ENCODE results near the gene GALM.

Gene GALM

GRCh38 chr2:38620282-38620977 is 45.5 kb upstream of the GALM start:
- Histone ChIP-seq H3K27ac (ENCODE audit: low read depth, low read length) (no peak overlapping the region), H3K4me3 (ENCODE audit: low read length) (no peak overlapping the region), H4K20me1 (ENCODE audit: control insufficient read depth, insufficient read depth, low read depth, low read length) (no peaks in the 10 kb centered on the region), H3K79me2 (ENCODE audit: control insufficient read depth, low read length) (no peaks in the 10 kb centered on the region), H3K36me3 (ENCODE audit: control insufficient read depth, low read length) (no peaks in the 10 kb centered on the region), H3K4me1 (ENCODE audit: control insufficient read depth, low read length) (peaks cover 25% of the 10 kb centered on the region), H3K27me3 (ENCODE audit: control insufficient read depth, low read length) (peaks cover 64% of the 10 kb centered on the region), H3K9me3 (ENCODE audit: control insufficient read depth, insufficient read depth, low read length) (0 out of 2 replicates have a peak, but pooled peaks cover 3% of the 10 kb centered on the region), H3F3A (ENCODE audit: control insufficient read depth, insufficient read depth) (peaks cover 6% of the 10 kb centered on the region; the same call in 1 of the 2 replicates), H3K4me2 (ENCODE audit: low read length) (no peak overlapping the region), H3K9me2 (replicated peaks; ENCODE audit: control insufficient read depth, low read length) (no peaks in the 10 kb centered on the region)
- TF ChIP-seq EZH2phosphoT487 (IDR thresholded peaks at IDR 0.05; ENCODE audit: borderline replicate concordance, low read length) (no peak), CTCF (IDR thresholded peaks at IDR 0.05; ENCODE audit: low read depth, low read length, poor library complexity, severe bottlenecking) (no peak)

- Histone ChIP-seq H3F3A (ENCODE audit: control insufficient read depth, insufficient read depth) (peaks cover 6% of the 10 kb centered on the region; the same call in 1 of the 2 replicates), H3K27me3 (ENCODE audit: control insufficient read depth, low read length) (peaks cover 64% of the 10 kb centered on the region), H3K79me2 (ENCODE audit: control insufficient read depth, low read length) (no peaks in the 10 kb centered on the region), H3K9me3 (ENCODE audit: control insufficient read depth, insufficient read depth, low read length) (0 out of 2 replicates have a peak, but pooled peaks cover 3% of the 10 kb centered on the region), H3K4me1 (ENCODE audit: control insufficient read depth, low read length) (peaks cover 25% of the 10 kb centered on the region), H3K9me2 (replicated peaks; ENCODE audit: control insufficient read depth, low read length) (no peaks in the 10 kb centered on the region), H3K36me3 (ENCODE audit: control insufficient read depth, low read length) (no peaks in the 10 kb centered on the region), H3K27ac (ENCODE audit: low read depth, low read length) (no peak overlapping the region), H3K4me2 (ENCODE audit: low read length) (no peak overlapping the region), H4K20me1 (ENCODE audit: control insufficient read depth, insufficient read depth, low read depth, low read length) (no peaks in the 10 kb centered on the region), H3K4me3 (ENCODE audit: low read length) (no peak overlapping the region)
- TF ChIP-seq EZH2phosphoT487 (IDR thresholded peaks at IDR 0.05; ENCODE audit: borderline replicate concordance, low read length) (no peak), CTCF (IDR thresholded peaks at IDR 0.05; ENCODE audit: low read depth, low read length, poor library complexity, severe bottlenecking) (no peak)
Measured at GRCh38 chr2:38621018-38621417, 44.9 kb upstream of the GALM start.

- Histone ChIP-seq H3K4me3 (ENCODE audit: low read length) (no peak overlapping the region), H3K79me2 (ENCODE audit: control insufficient read depth, low read length) (no peaks in the 10 kb centered on the region), H3K27me3 (ENCODE audit: control insufficient read depth, low read length) (peaks cover 62% of the 10 kb centered on the region), H3K36me3 (ENCODE audit: control insufficient read depth, low read length) (no peaks in the 10 kb centered on the region), H3K4me2 (ENCODE audit: low read length) (peak overlapping the region; percentile 18), H3K9me3 (ENCODE audit: control insufficient read depth, insufficient read depth, low read length) (0 out of 2 replicates have a peak, but pooled peaks cover 3% of the 10 kb centered on the region), H3K4me1 (ENCODE audit: control insufficient read depth, low read length) (peaks cover 25% of the 10 kb centered on the region), H3F3A (ENCODE audit: control insufficient read depth, insufficient read depth) (peaks cover 6% of the 10 kb centered on the region; the same call in 1 of the 2 replicates), H3K9me2 (replicated peaks; ENCODE audit: control insufficient read depth, low read length) (no peaks in the 10 kb centered on the region), H3K27ac (ENCODE audit: low read depth, low read length) (no peak overlapping the region), H4K20me1 (ENCODE audit: control insufficient read depth, insufficient read depth, low read depth, low read length) (no peaks in the 10 kb centered on the region)
- TF ChIP-seq EZH2phosphoT487 (IDR thresholded peaks at IDR 0.05; ENCODE audit: borderline replicate concordance, low read length) (no peak), CTCF (IDR thresholded peaks at IDR 0.05; ENCODE audit: low read depth, low read length, poor library complexity, severe bottlenecking) (no peak)
Measured at GRCh38 chr2:38622210-38622609, 43.7 kb upstream of the GALM start.
